GM19351 (cell line): ENCODE measurements around the gene ISCA1.
"Not testable (repeated sequence)": the region's sequence is repeated elsewhere in the genome, so short reads cannot be mapped to it uniquely, and the experiment has no call there.

Experiments used
- ATAC-seq: cut with Tn5 transposase; IDR thresholded peaks from one replicate; pipeline ENCODE4 v1.9.1; 2021; ENCODE audit warnings: mild to moderate bottlenecking, moderate library complexity; ENCODE audit not compliant: unreplicated experiment

The ISCA1 gene

GRCh38 chr9:86282077-86282978 is at the start of gene ISCA1:
Gene ISCA1 (minus strand): TSS chr9:86282538. CDS start chr9:86282458, 80 bp downstream.
- ATAC-seq: peak; percentile 72

- no peak for ATAC-seq
These were observed 47.8 kb upstream of the ISCA1 start for GRCh38 chr9:86330186-86330585.

- no peak for ATAC-seq
These were observed 47.3 kb upstream of the ISCA1 start for GRCh38 chr9:86329649-86330048.

- no peak for ATAC-seq
These were observed 45.8 kb upstream of the ISCA1 start for GRCh38 chr9:86328156-86328555.

- no peak for ATAC-seq
These were observed 44.2 kb upstream of the ISCA1 start for GRCh38 chr9:86326536-86326935.

- no peak for ATAC-seq
These were observed 42.6 kb upstream of the ISCA1 start for GRCh38 chr9:86324901-86325300.

GRCh38 chr9:86324308-86324707 is 42.0 kb upstream of the ISCA1 start:
- ATAC-seq: peak; percentile 88

GRCh38 chr9:86322973-86323644 is 40.8 kb upstream of the ISCA1 start:
- ATAC-seq: no peak

- ATAC-seq: no peak
These were observed 39.0 kb upstream of the ISCA1 start for GRCh38 chr9:86321373-86321772.

- no peak for ATAC-seq
These were observed 35.8 kb upstream of the ISCA1 start for GRCh38 chr9:86318187-86318586.

- no peak for ATAC-seq
These were observed 32.7 kb upstream of the ISCA1 start for GRCh38 chr9:86315078-86315477.

- not testable (repeated sequence) for ATAC-seq
These were observed 30.6 kb upstream of the ISCA1 start for GRCh38 chr9:86312959-86313358.

- ATAC-seq: no peak
These were observed 26.3 kb upstream of the ISCA1 start for GRCh38 chr9:86308687-86309086.

GRCh38 chr9:86304236-86304730 is 21.9 kb upstream of the ISCA1 start:
- no peak for ATAC-seq

- no peak for ATAC-seq
These were observed 21.1 kb upstream of the ISCA1 start for GRCh38 chr9:86303316-86303975.

GRCh38 chr9:86301686-86302085 is 19.3 kb upstream of the ISCA1 start:
- ATAC-seq: no peak

- ATAC-seq: no peak
These were observed 18.4 kb upstream of the ISCA1 start for GRCh38 chr9:86300701-86301100.

GRCh38 chr9:86298873-86299272 is 16.5 kb upstream of the ISCA1 start:
- no peak for ATAC-seq

- not testable (repeated sequence) for ATAC-seq
These were observed 8.0 kb upstream of the ISCA1 start for GRCh38 chr9:86290341-86290740.

GRCh38 chr9:86288499-86289198 is 6.3 kb upstream of the ISCA1 start:
- ATAC-seq: no peak

- ATAC-seq: no peak
These were observed 4.7 kb upstream of the ISCA1 start for GRCh38 chr9:86287013-86287412.
